Stimulated activated CD4-positive, alpha-beta T cell treated with anti-CD3 and anti-CD28 coated beads, Interleukin-4, amount 100 ng/mL, for 48 hours (primary cell): ENCODE measurements around the gene RXRA.
A peak's percentile ranks its signal among the peaks of the same experiment; 100 is the strongest.

ENCODE experiments used
- DNase-seq, 2 donors: peaks; one replicate each; pipeline ENCODE4 v3.0.0-alpha.2; 2020; ENCODE audit warnings: low read depth in 2 of 2

The RXRA gene

DNA sequence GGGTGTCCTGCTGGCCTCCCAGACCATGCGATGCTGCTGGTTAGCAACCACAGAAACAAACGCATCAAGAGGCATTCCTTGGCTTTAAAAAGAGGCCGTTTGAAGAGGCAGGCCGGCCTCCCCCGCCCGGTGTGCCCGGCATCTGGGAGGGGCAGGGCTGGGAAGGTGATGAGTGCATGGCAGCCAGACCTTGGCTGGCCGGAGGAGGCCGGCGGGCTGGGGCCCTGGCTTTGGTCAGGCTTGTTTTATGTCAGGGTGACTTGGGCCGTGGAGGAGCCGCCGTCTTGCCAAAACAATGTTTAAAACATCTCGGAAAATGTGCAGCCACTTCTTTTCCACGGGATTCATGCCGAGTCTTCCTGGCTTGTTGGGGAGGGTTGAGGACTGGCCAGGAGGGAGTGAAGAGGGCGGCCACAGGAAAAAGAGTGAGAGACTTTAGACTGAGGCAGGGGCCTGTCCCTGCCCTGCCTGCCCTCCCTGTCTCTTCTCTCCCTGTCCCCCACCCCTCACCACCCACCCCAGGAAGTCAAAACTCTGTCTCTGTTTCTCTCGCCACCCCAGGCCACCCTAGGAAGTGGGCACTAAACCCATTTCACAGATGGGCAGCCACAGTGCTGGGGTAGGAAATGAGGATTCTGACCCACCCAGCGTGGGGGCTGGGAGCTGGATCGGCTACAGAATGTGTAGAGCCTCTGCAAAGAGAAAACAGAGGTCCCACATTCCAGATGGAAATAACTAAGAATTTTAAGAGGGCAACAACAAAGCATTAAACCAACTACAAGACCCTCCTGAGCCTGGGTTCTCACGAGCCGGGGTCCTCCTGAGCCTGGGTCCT lies 143.0 kb downstream of the RXRA start:
- no peak for DNase-seq

DNA sequence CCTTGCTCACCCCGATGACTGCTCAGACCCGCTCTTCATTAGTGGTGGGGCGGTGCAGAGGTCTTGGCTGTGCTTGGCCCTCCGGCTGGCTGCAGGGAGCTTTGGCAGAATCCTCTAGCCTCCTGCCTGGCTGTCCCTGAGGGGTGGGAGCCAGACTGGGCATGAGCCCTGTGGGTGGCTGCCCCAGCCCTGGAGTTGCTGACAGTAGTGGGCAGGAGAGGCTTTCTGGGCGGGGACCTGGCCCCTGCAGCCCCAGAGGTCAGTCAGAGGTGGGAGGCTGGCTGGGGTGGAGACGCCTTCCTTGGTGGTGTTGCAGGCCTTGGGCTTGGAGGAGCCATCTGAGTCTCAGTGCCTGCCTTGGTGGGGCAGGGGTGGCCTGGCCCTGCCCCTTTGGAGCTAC lies 146.0 kb downstream of the RXRA start:
- no peak for DNase-seq

DNA sequence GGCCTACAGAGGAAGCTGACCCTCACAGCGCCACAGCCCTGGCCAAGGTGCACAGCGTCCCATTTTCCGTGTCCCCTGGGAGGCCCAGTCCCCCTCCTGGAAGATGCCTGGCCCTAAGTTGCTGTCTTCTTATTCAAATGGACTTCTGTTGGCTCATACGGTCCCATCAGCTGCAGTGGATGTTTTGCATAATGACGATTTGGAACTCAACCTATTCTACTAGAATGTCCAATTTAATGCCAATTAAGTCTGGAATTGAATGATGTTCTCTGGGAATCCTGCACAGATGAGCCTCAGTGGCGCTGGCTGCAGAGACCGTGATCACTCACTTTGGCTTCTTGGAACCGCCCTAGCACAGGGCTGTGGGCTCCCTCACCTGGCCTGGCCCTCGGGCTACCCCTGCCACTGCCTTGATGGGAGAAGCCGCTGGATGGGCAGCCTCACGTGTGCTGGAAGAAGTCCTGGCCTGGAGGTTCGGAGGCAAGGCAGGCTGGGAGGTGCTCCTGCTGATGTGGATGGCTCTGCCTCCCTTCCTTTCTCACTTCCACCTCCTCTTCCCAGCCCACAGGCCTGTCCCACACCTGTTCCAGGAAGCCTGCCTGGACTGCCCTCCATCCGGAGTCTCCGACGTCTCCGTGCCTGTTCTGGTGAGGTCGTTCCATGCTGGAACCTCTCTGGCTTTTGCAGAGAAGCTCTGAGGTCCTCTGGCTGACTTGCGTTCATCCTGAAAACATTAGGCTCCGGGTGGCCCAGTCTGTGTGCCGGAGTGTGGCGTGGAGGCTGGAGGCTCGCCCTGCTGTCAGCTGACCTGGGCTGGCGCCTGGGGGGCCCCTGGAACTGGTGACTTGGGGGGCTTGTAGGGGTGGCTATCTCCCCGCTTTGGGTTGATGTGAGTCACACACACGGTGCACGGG lies 147.1 kb downstream of the RXRA start:
- DNase-seq: no peak

DNA sequence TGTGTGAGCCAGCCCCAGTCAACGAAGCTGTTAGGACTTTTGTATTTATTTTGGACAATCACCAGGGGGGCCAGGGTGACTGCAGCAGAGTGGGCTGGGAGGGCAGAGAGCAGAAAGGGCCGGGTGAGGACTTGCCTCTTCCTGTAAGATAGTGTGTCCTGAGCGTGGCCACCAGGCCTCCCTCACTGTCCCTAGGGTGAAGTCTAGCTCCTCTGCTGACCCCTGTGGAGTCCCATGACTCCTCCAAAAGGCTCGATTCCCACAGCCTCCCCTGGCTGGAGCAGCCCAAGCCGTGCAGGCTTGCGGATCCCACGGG lies 147.8 kb downstream of the RXRA start:
- no peak for DNase-seq

DNA sequence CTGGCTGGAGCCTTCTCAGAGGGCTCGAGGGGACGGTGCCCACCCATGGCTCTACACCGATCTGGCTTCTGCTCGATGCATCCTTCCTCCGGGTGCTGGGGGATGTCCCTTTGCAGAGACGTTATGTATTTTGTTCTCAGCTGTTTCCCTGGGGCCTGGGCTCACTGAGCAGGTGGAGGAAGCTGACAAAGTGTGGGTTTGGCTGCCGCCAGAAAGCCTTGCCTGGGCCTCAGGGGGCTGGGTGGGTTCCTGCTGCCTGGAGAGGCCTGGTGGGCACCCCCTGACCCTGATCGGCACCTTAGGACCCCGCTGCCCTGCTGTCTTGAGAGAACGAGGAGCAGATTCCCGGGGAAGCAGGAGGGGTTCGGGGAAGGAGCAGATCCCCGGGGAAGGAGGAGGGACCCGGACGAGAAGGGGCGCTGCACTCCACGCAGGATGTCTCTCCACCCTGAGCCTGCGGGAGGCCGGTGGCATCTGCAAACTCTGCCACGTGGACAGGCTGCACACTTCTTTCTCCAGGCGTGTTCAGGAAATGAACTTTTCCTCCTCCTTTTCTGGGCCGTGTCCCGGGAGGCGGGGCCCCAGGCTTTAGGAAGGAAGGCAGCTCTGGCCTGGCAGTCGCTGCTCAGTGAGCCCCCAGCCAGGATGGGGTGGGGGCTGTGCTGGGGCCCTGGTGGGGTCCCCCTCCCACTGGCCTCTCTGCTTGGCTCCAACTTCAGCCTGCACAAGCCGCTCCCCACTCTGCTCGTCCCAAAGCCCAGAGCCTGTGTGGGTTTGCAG lies 148.9 kb downstream of the RXRA start:
- DNase-seq: peak in 1 of 2 donors; percentile 16

DNA sequence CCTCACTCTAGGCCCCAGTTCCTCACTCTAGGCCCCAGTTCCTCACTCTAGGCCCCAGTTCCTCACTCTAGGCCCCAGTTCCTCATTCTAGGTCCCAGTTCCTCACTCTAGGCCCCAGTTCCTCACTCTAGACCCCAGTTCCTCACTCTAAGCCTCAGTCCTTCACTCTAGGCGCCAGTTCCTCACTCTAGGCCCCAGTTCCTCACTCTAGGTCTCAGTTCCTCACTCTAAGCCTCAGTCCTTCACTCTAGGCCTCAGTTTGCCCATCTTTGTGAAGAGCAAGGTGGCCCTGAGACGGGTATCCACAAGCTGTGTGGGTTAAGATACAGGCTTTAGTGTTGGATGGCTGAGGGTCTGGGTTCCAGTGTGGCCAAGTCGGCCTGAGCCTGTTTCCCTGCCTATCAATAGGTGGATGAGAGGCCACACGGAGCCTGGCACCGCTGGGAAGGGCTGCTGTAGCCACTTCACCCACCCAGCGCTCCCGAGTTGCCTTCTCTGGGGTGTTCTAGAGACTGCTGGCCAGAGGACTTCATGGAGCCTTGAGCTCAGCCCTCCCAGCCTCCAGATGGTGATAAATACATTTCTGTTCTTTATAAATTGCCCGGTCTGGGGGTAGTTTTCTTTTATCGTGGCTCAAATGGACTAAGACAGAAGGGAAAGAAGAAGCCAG lies 150.2 kb downstream of the RXRA start:
- no peak for DNase-seq

DNA sequence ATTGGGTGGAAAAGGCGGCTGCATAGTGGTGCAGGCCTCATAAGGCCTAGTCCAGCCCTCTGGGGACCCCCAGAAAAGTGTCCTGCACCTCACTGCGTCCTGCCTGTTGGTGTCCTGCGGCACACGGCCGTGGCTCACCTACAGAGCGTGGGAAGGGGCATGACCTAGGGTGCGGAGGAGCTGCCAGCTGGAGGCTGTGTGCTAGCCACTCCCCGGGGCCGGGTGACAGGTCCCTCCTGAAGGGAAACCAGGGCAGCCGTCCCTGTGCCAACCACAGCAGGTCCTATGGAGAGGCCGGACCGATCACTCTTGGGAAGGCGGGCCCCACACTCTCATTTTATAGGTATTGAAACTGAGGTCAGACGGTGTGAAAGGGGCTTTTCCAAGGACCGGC lies 150.7 kb downstream of the RXRA start:
- no peak for DNase-seq

DNA sequence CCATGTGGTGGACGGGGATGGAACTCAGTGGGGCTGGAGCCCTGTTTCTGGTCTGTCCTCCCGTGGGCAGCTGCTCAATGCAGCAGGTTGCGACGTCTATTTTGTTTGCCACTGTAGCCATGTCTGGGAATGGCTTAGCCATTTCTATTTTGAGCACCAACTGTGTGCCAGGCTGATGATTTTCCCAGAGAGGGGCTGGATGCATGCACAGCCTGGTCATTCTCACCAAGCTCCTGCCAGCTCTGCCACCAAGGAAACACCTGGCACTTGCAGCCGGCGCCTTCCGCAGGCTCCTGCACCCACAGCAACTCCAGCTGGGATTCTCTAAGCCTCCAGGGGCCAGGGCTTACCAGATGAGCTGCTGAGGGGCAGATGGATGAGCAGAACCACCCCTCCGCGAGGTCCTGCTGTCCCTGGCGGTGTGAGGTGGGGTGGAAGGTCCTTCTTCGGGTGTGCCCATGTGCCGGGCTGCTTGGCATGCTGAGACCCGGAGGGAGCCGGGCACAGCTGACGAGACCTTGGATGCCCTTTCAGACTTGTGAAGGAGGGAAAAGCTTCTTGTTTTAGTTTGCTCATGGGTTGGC lies 151.2 kb downstream of the RXRA start:
- DNase-seq: no peak

DNA sequence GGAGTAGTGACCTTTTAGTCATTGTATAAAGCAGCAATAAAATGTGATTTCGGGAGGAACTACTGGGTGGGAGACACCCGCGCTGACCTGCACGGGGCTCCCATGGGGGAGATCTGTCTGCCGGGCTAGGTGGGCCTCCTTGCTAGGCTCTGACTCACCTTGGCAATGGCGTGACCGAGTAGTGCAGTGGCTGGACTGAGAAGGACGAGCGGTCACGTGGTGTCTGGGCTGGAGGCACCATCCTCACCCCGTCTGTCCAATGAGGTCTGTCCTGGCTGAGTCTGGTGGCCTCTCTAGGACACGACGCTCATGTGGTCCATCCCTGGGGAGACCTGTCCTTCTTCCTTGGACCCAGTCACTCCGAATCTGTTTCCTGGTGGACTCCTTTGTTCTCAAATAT lies 151.7 kb downstream of the RXRA start:
- DNase-seq: no peak

DNA sequence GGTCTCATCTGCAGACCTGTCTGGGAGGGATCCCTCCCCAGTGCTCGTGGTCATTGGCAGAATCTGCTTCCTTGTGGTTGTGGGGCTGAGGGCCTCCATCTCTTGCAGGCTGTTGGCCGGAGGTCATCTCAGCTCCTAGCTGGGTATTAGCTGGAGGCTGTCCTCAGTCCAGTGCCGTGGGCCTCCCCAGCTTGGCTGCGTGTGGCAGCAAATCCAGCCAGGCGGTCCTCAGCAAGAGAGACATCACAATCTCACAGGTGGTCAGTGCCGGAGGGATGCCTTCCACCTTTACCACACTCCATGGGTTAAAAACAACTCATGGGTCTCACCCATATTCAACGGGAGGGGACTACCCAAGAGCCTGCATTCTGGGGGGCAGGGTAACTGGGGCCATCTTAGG lies 155.5 kb downstream of the RXRA start:
- DNase-seq: no peak

DNA sequence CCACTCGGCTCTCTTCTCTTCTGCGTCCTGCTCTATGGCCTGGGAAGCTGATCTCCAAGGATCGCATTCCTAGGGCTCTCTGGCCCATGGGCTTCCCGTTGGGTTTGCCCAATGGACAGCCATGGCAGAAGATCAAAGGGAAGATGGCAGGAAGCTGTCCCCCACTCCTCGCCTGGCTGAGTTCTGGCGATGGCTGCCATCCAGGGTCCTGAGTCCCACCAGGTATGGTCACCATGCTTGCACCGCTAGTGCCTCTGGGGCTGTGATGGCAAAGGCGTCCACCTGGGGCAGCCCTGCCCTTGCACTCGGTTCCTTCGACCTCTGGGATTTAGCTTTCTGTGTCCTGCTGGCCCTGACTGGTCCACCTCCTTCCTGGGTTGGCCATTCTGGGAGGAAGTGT lies 156.0 kb downstream of the RXRA start:
- DNase-seq: no peak

DNA sequence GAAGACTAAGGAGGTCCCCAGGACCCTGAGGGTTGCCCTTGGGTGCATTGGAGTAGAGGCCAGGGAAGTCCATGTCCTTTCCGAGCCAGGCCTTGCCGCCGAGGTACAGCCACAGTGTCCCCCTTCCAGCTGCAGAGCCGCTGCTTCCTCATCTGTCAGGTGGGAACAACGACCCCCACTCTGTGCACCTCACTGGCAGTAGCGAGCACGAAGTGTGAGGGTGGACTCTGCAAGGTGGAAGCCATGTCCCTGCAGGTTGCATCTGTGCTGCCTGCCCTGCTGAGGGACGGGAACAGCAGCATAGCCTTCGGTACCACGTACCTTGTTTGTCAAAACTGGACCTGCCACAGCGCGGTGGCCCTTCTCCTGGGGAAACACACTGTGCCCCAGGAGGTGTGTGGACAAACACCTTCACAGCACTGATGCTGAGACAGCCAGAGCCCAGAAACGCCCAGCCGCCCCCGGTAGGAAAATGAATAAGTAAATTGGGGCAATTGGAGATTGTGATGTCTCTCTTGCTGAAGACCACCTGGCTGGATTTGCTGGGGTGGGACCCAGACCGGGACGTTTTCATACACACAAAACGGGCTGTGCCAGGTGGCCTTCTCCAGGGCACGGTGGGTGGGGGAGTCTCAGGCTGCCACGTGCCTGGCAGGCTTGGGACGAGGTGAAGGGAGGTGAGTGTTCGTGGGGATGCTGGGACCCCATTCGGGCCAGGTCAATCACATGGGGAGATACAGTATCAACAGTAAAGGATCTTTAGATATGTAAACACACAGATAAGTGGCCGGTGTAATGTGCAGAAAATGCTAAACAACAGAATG lies 157.3 kb downstream of the RXRA start:
- DNase-seq: no peak

DNA sequence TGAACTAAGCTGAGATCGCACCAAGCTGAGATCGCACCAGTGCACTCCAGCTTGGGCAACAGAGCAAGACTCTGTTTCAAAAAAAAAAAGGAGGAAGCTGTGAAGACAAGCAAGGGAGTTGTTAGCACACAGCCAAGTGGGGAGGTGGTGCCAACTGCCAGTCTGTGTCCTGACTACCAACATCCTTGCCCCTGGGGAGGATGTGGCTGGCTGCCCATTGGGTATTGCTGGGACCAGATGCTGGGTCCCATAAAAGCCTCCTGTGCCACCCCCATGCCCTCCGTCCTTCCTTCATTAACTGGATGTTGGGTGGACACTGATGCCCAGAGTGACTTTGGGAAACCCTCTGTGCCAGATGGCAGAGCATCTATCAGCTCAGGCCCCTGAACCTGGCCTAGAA lies 158.2 kb downstream of the RXRA start:
- DNase-seq: no peak

DNA sequence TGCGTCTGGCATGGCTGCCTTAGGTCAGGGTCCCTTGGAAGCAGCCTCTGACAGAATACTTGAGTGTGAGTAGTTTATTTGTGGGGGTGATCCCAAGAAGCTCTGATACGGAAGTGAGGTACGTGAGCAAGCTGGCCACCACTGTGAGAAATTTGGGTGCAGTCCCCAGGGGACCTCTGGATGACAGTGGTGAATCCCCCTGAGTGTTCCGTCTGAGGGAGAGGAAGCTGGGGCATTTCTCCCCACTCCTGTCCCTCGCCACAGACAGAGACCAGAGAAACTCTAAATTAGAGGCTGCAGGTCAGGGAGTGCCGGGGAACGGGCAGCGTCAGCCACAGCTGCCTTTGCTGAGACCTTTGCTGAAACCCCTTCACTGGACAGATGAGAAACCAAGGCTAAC lies 159.4 kb downstream of the RXRA start:
- DNase-seq: no peak

DNA sequence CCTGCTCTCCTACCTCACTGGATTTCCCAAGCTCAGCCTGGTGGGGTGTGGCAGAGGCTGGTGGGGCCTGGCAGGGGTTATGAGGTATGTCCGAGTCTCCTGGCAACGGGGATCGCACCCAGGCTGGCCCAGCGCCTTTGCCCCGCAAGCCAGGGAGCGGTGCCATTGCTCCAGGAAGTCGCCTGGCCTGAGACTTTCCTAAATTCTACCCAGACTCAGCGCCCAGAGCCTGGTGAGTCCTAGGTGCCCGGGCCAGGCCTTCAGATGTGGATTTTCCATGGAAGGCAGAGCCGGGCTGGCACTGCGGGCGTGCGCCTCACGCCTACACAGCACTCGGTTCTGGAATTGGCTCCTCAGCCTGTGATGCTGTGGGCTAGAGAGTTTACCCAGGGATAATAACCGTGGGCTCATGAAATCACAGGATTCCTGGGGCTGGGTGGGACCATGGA lies 159.9 kb downstream of the RXRA start:
- DNase-seq: no peak

DNA sequence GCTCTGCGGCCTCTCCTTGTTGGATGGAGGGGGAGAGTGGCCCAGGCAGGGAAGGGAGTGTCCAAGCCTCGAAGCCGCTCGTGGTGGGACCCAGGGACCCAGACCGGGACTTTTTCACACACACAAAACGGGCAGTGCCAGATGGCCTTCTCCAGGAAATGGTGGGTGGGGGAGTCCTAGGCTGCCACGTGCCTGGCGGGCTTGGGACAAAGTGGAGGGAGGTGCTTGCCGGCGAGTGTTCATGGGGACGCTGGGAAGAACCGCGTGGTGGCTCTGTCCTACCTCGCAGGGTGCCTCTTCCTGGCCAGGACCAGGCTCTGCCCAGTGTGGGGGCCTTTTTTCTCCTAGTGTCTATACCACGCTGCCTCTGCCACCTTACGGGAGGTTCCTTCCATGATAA lies 160.3 kb downstream of the RXRA start:
- no peak for DNase-seq
